ENCODE results near the gene ZNF646. TPM values are rescaled to one million over a fixed set of nuclear protein-coding genes. Genes with fewer than 3 reads are reported as not detected.

The ZNF646 gene
- total and polyA plus RNA-seq, 2 of the 13 experiments (the other 11 are each of a cell fraction or from before 2014, with no cell fraction given), result 3.4 to 10.9 TPM

GRCh38 chr16:31106509-31107464, 32.6 kb downstream of the ZNF646 start (continued):
- TF ChIP-seq THAP9 (CRISPR knock-in tag; IDR thresholded peaks at IDR 0.05; ENCODE audit: borderline replicate concordance) (no peak), ZKSCAN8 (CRISPR knock-in tag; IDR thresholded peaks at IDR 0.05; ENCODE audit: borderline replicate concordance) (no peak), JUND (CRISPR knock-in tag; IDR thresholded peaks at IDR 0.05) (no peak), ZC3H4 (CRISPR knock-in tag; IDR thresholded peaks at IDR 0.05; ENCODE audit: borderline replicate concordance) (no peak), FOXP4 (CRISPR knock-in tag; IDR thresholded peaks at IDR 0.05) (peak; percentile 31; the same call in 1 of the 2 replicates), JUN (CRISPR knock-in tag; IDR thresholded peaks at IDR 0.05) (no peak), HNRNPH1 (optimal IDR thresholded peaks at IDR 0.05; ENCODE audit: low read depth, low read length) (no peak), IRF9 (CRISPR knock-in tag; IDR thresholded peaks at IDR 0.05; ENCODE audit: borderline replicate concordance) (no peak), ZNF746 (CRISPR knock-in tag; IDR thresholded peaks at IDR 0.05) (0 out of 2 replicates have a peak, but pooled peaks have one; percentile 6), ZNF317 (CRISPR knock-in tag; IDR thresholded peaks at IDR 0.05) (0 out of 2 replicates have a peak, but pooled peaks have one; percentile 36), ZBTB26 (CRISPR knock-in tag; IDR thresholded peaks at IDR 0.05; ENCODE audit: borderline replicate concordance) (0 out of 2 replicates have a peak, but pooled peaks have one; percentile 26), MATR3 (CRISPR knock-in tag; IDR thresholded peaks at IDR 0.05) (no peak), REL (CRISPR knock-in tag; conservative IDR thresholded peaks at IDR 0.05) (no peak), ZNF781 (CRISPR knock-in tag; IDR thresholded peaks at IDR 0.05; ENCODE audit: borderline replicate concordance, not compliant biosample characterization) (no peak), BRF2 (CRISPR knock-in tag; IDR thresholded peaks at IDR 0.05) (no peak), ZNF720 (CRISPR knock-in tag; IDR thresholded peaks at IDR 0.05) (no peak), SOX6 (IDR thresholded peaks at IDR 0.05) (no peak), SOX6 (CRISPR knock-in tag; IDR thresholded peaks at IDR 0.05) (0 out of 2 replicates have a peak, but pooled peaks have one; percentile 21), ZNF121 (CRISPR knock-in tag; IDR thresholded peaks at IDR 0.05) (peak; percentile 87), ZNF354B (CRISPR knock-in tag; IDR thresholded peaks at IDR 0.05) (no peak)
